ENCODE results near the gene TRMT112. TPM values are rescaled to one million over a fixed set of nuclear protein-coding genes. Genes with fewer than 3 reads are reported as not detected.

Gene TRMT112
- polyA plus RNA-seq, 1 experiment = 154 TPM

GRCh38 chr11:64358536-64358906, 41.2 kb upstream of the TRMT112 start:
- H3K36me3 ChIP-seq (ENCODE audit: control insufficient read depth, insufficient read depth, low read length) = peaks cover 16% of the 10 kb centered on the region
- H3K27me3 ChIP-seq (ENCODE audit: control insufficient read depth, insufficient read depth, low read length) = no peaks in the 10 kb centered on the region
- DNase-seq (ENCODE audit: low read depth) = no peak
- peak overlapping the region; percentile 40 for H3K4me3 ChIP-seq (ENCODE audit: low read depth, low read length)
- ChIA-PET CTCF (interaction anchor here (1.0 to 6.8 kb wide), 3 partner anchors 14 to 154 kb away, joined by 4 to 71 read pairs (median 5); no protein-coding TSS in a partner anchor), POLR2A (no interaction called here)
- TF ChIP-seq, protein P1, sequence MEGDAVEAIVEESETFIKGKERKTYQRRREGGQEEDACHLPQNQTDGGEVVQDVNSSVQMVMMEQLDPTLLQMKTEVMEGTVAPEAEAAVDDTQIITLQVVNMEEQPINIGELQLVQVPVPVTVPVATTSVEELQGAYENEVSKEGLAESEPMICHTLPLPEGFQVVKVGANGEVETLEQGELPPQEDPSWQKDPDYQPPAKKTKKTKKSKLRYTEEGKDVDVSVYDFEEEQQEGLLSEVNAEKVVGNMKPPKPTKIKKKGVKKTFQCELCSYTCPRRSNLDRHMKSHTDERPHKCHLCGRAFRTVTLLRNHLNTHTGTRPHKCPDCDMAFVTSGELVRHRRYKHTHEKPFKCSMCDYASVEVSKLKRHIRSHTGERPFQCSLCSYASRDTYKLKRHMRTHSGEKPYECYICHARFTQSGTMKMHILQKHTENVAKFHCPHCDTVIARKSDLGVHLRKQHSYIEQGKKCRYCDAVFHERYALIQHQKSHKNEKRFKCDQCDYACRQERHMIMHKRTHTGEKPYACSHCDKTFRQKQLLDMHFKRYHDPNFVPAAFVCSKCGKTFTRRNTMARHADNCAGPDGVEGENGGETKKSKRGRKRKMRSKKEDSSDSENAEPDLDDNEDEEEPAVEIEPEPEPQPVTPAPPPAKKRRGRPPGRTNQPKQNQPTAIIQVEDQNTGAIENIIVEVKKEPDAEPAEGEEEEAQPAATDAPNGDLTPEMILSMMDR (IDR thresholded peaks at IDR 0.05; ENCODE audit: insufficient read depth, low read depth, low read length) = no peak

DNA sequence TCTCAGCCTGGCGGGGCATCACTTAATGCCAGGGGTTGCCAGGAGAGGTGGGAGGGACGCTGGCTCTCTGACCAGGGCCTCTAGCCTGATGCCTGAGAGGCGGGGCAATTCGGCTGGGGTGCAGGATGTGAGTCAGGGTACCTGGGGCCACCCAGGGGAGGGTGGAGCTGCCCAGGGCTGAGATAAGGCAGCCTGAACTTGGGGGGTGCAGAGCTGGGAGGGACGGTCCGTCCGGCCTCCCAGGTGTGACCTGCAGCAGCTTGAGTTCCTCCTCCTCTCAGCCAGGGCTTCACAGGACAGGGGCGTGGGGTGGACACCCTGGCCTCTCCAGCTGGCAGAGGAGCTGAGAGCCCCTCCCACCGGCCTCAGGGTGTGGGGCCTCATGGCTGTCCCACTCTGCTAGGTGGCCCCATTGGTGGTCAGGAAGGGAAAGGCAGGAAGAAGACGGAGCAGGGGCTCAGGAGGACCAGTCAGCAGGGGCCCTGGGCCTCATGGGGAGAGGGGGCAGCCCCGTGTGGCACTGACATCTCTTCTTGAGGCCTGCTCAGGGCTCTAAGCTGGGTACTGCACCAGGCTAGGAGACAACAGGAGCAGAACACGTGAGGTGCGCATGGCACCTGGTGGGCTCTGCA, 40.7 kb upstream of the TRMT112 start:
- TF ChIP-seq, protein P1 (IDR thresholded peaks at IDR 0.05; ENCODE audit: insufficient read depth, low read depth, low read length) = no peak
- DNase-seq (ENCODE audit: low read depth) = no peak
- H3K36me3 ChIP-seq (ENCODE audit: control insufficient read depth, insufficient read depth, low read length) = peaks cover 14% of the 10 kb centered on the region
- ChIA-PET CTCF (interaction anchor here (0.9 to 6.8 kb wide), 4 partner anchors 14 to 154 kb away, joined by 4 to 71 read pairs (median 4); partner anchors contain the start of genes PRDX5 and TRMT112), POLR2A (interaction anchor here (0.6 kb wide), 1 partner anchor 573 kb away, joined by 6 read pairs; no protein-coding TSS in a partner anchor)
- no peaks in the 10 kb centered on the region for H3K27me3 ChIP-seq (ENCODE audit: control insufficient read depth, insufficient read depth, low read length)
- H3K4me3 ChIP-seq (ENCODE audit: low read depth, low read length) = no peak overlapping the region

DNA sequence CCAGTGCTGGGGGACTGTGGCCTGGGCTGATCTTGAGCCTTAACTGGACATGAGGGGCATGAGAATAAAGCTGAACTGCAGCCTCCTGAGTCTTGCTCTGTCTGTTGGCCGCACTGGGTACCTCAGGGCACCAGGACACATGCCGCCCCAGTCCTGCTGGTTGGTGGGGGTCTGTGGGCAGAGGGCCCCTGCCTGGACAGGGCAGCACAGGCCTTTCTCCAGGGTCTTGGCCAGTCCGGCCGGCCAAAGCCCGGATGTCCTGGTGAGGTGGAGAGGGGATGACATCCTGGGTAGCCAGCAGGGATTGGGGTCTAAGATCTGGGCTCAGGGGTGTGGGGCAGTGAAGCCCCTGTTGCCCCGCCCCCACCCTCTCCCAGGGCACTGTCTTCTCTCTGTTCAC, 40.1 kb upstream of the TRMT112 start:
- no peak overlapping the region for H3K4me3 ChIP-seq (ENCODE audit: low read depth, low read length)
- POLR2A ChIA-PET = interaction anchor here (0.6 kb wide), 1 partner anchor 572 kb away, joined by 6 read pairs; no protein-coding TSS in a partner anchor
- TF ChIP-seq, protein P1 (IDR thresholded peaks at IDR 0.05; ENCODE audit: insufficient read depth, low read depth, low read length) = no peak
- no peak for DNase-seq (ENCODE audit: low read depth)
- no peaks in the 10 kb centered on the region for H3K27me3 ChIP-seq (ENCODE audit: control insufficient read depth, insufficient read depth, low read length)
- peaks cover 14% of the 10 kb centered on the region for H3K36me3 ChIP-seq (ENCODE audit: control insufficient read depth, insufficient read depth, low read length)
- CTCF ChIA-PET = interaction anchor here (0.6 to 6.8 kb wide), 5 partner anchors 13 to 107 kb away, joined by 3 to 71 read pairs (median 3); partner anchors contain the start of genes ESRRA, PRDX5 and TRMT112

- peaks cover 8% of the 10 kb centered on the region for H3K36me3 ChIP-seq (ENCODE audit: control insufficient read depth, insufficient read depth, low read length)
- CTCF ChIA-PET = interaction anchor here (0.6 to 6.8 kb wide), 11 partner anchors 13 to 165 kb away, joined by 3 to 71 read pairs (median 3); partner anchors contain the start of genes ESRRA, PRDX5 and TRMT112
- POLR2A ChIA-PET = no interaction called here
- no peaks in the 10 kb centered on the region for H3K27me3 ChIP-seq (ENCODE audit: control insufficient read depth, insufficient read depth, low read length)
- no peak overlapping the region for H3K4me3 ChIP-seq (ENCODE audit: low read depth, low read length)
- no peak for DNase-seq (ENCODE audit: low read depth)
- TF ChIP-seq, protein P1 (IDR thresholded peaks at IDR 0.05; ENCODE audit: insufficient read depth, low read depth, low read length) = peak; percentile 48
These were observed 39.4 kb upstream of the TRMT112 start for GRCh38 chr11:64356498-64357411.
